HG02588 (cell line): ENCODE data around the gene SIPA1L3.

ENCODE experiments used
- ATAC-seq: cut with Tn5 transposase; IDR thresholded peaks from one replicate; pipeline ENCODE4 v1.9.1; 2021; ENCODE audit warnings: mild to moderate bottlenecking, moderate library complexity; ENCODE audit not compliant: unreplicated experiment

SIPA1L3 gene

GRCh38 chr19:38093154-38093553, 186.1 kb downstream of the SIPA1L3 start:
- ATAC-seq = no peak

GRCh38 chr19:38093587-38093986, 186.6 kb downstream of the SIPA1L3 start:
- ATAC-seq = no peak

- no peak for ATAC-seq
These were observed 188.7 kb downstream of the SIPA1L3 start for GRCh38 chr19:38095411-38096308.

GRCh38 chr19:38099966-38100365, 193.0 kb downstream of the SIPA1L3 start:
- no peak for ATAC-seq

- no peak for ATAC-seq
These were observed 193.6 kb downstream of the SIPA1L3 start for GRCh38 chr19:38100589-38100988.

DNA sequence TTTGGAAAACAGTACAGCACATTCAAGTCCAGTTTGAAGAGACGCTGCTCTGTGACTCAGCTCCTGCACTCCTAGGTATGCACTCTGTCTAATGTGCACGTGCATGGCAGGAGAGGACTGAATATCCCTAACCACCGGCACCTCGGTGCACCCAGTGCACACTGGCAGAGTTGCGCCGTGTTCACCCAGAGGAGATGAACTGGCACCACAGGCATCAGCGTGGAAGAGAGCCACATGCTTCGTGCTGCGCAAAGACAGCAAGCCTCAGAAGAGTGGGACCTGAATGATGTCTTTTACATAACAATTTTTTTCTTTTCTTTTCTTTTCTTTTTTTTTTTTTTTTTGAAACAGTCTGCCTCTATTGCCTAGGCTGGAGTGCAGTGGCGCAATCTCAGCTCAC, 194.7 kb downstream of the SIPA1L3 start:
- no peak for ATAC-seq

DNA sequence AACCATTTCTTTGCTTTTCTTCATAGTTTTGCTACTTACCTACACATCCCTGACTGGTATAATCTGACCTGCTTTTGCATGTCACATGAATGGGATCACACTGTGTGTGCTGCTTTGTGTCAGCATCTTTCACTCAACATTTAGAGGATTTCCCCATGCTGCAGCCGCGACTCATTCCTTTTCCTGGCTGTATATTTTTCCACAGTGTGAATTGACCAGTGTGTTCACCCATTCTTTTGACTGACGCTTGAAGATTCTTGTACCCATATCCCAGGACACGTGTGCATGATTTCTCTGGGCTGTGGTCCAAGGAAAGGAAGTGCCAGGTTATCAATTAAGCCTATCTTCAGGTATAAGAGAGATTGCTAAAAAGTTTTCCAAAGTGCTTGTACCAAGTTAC, 198.6 kb downstream of the SIPA1L3 start:
- ATAC-seq = no peak

DNA sequence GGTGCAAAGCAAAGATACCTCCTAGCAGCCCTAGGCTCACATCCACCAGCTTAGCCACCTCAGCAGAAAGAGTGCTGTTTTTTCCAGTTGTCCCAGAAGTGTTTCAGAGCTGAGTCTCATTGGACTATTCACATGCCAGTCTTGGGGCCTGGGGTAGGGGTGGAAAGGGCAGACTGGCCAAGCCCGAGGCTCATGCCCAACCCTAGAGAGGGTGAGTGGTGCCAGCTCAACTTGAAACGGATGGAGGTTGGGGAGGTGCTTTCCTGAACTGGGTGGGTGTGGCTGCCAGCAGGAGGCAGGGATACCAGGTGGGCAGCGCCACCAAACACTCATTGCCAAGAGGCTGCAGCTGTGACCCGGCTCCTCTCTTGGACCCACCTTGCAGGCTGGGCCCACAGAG, 200.1 kb downstream of the SIPA1L3 start:
- ATAC-seq = no peak

- ATAC-seq = no peak
These were observed 204.9 kb downstream of the SIPA1L3 start for GRCh38 chr19:38111898-38112297.

DNA sequence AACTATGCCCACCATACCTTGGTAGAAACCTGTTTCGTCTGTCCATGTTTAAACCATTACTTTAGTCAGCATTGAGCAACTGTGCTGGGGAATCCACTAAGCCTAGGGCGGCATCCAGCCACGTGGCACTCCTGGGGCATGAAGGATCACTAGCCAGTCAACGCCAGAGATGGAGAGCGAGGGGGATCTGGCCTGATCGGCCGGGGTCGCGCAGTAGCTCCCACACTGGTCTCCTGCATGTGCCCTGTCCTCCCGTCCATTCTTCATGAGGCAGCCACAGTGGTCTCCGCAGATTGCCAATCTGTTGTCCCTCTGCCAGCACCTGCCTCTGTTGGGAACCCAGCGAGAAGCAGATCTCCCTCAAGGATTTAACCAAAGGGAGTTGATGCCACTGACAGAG, 207.6 kb downstream of the SIPA1L3 start:
- no peak for ATAC-seq

DNA sequence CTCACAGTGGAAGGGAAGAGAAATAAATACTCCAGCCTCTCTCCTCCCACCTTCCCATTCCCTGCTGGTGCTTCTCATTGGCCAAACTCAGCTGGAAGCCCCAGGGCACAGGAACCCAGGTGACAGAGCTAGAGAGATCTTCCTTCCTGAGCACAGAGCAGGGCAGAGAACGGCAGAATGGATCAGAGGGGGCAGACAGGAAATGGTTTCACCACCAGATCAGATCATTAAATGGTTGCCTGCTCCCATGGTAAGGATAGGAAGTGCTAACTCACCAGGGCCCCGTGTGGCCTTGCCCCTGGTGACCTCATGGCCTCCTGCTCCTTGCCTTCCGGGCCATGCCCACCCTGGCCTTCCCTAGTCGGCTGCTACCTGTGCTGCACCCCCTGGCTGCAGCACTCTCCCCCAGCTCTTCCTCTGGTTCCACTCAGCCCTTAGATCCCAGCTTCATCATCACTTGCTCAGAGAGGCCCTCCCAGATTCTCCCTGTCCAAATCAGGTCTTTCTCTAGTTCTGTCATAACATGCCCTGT, 208.3 kb downstream of the SIPA1L3 start:
- ATAC-seq = no peak

DNA sequence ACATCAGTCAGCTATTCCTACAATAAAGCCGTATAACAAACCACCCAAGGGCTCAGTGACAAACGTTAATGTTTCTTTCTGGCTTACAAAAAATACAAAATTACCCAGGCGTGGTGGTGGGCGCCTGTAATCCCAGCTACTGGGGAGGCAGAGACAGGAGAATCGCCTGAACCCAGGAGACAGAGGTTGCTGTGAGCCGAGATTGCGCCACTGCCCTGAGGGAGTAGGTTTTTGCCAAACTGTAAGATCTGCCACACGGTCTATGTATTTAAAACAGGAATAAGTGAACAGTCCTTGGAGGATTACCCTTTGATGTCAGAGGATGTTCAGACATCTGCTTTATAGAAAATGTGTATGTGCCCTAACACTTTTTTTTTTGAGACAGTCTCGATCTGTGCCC, 211.2 kb downstream of the SIPA1L3 start:
- ATAC-seq = no peak

- ATAC-seq = no peak
These were observed 213.5 kb downstream of the SIPA1L3 start for GRCh38 chr19:38120471-38121025.

DNA sequence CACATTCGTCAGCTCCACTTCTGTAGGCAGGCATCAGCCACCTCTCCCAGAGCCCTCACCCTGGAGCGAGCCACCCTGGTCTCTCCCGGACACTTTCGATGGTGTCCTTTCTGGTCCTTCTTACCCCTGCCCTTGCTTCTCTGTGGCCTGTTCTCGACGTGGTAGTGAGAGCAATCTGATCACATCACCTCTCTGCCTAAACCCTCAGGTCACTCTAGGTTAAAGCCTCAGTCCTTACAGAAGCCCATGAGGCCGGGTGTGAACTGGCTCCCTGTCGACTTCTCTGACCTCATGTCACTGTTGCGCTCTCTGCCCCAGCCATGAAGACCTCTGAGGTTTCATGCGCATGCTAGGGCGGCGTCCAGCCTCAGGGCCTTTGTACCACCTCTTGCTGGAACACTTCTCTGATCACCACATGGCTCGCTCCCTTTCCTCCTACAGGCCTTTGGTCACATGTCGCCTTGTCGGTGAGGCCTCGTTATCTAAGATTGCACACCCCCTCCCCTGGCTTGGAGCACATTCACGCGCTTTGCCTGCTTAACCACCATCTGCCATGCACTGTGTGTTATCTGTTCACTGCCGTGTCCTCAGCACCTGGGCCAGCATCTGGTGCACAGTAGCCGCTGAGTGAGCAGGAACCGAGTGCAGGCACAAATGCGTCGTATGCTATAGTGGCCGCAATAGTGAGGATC, 215.5 kb downstream of the SIPA1L3 start:
- no peak for ATAC-seq

GRCh38 chr19:38125238-38125637, 218.2 kb downstream of the SIPA1L3 start:
- no peak for ATAC-seq

GRCh38 chr19:38130399-38130798, 223.4 kb downstream of the SIPA1L3 start:
- ATAC-seq = no peak

GRCh38 chr19:38132781-38133180, 225.8 kb downstream of the SIPA1L3 start:
- no peak for ATAC-seq

DNA sequence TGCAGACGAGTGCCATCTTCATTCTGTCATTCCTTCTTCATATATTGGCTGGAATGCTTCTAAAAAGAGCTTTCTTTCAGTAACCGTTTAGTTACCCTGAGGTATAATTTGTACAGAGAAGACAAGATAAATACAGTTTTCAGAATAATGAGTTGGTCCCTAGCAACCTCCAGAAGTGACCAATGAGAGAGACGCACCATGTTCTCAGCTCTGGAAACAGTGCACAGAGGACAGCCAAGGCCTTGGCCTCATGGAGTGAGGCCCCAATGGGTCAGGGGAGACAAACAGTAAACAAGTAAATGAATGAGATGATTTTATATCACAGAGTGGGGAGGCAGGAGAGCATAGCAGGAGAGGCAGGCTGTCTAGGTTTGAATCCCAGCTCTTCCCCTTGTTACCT, 226.3 kb downstream of the SIPA1L3 start:
- ATAC-seq = no peak

GRCh38 chr19:38134540-38135149, 227.6 kb downstream of the SIPA1L3 start:
- no peak for ATAC-seq

DNA sequence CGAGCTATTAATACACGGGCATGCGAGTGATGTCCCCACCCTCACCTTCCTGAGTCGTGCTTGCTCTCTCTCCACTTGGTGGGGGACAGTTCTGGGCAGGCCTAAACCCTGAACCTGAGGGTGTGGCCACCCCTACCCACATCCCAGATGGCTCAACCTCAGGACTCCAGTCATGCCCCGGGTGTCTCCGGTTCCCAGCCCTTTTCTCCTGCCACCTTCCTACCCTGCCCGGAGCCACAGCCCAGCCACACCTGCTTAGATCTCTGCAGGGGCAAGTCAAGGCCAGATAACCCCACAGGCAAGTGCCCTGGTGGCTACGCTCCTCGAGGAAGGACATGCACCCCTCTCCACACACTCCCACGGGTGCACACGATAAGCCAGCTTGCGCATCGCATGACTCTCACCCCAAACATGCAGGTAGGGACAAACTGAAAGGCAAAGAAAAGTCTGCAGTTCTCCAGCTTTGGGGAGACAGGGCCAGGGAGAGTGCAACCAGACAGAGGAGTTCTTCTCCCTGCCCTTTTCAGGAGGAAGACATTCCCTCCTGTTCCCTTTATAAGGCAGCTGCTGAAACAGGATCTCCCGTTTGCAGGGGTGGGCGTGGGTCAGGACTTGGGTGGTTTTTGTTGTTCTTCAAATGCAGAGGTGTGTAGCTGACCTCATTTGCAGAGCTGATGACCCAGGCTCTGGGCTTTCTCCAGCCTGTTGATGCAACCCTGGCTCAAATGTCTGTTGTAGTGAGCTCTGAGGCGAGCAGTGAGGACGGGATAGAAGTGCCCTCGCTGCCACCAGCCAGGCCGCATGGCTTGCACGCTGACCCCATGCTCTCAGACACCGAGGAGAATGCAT, 228.4 kb downstream of the SIPA1L3 start:
- no peak for ATAC-seq
